BJ (cell line): ENCODE results near the gene SMYD3. TPM values are rescaled to one million over a fixed set of nuclear protein-coding genes. Genes with fewer than 3 reads are reported as not detected.
"Not testable (repeated sequence)": the region's sequence is repeated elsewhere in the genome, so short reads cannot be mapped to it uniquely, and the experiment has no call there.

ENCODE experiments used
- CTCF ChIA-PET: fragments of 350-600 bp; formaldehyde crosslinking; extraction: SDS; loops from one replicate; lab custom pipeline; 2021; ENCODE audit warnings: antibody characterized with exemption, inconsistent platforms; lab: Yijun Ruan, JAX
- POLR2A ChIA-PET: fragments of 300-600 bp; sonication (Branson Sonifier 250); formaldehyde crosslinking; extraction: SDS; loops from one replicate; lab custom pipeline; 2021; ENCODE audit warnings: antibody characterized with exemption; lab: Charles Lee
- DNase-seq: peaks from one replicate; pipeline ENCODE4 v3.0.0-alpha.2; 2011; ENCODE audit warnings: low read depth
- H3K27me3 ChIP-seq: 2 replicates; pipeline ENCODE4 v1.6.0; 2011; ENCODE audit warnings: low read length; ENCODE audit not compliant: control insufficient read depth, insufficient read depth
- H3K36me3 ChIP-seq: 2 replicates; pipeline ENCODE4 v1.5.1; 2011; ENCODE audit warnings: low read length; ENCODE audit not compliant: control insufficient read depth, insufficient read depth
- H3K4me3 ChIP-seq: 2 replicates; pipeline ENCODE4 v1.5.1; 2011; ENCODE audit warnings: low read depth, mild to moderate bottlenecking, control low read depth, low read length
- polyA plus RNA-seq: library from polyadenylated mRNA; depleted of rRNA; stranded (reverse); fragments of >200 nt; gene quantifications from 2 replicates; pipeline ENCODE4 v1.2.3, GENCODE V29; 2011
- TF ChIP-seq, protein P1 (sequence below): IDR thresholded peaks from 2 replicates; pipeline ENCODE4 v1.5.1; 2011; ENCODE audit warnings: low read depth, mild to moderate bottlenecking, control low read depth, inconsistent platforms, low read length, moderate library complexity; ENCODE audit not compliant: insufficient read depth

The SMYD3 gene
- polyA plus RNA-seq, 1 experiment: 26.1 TPM

DNA sequence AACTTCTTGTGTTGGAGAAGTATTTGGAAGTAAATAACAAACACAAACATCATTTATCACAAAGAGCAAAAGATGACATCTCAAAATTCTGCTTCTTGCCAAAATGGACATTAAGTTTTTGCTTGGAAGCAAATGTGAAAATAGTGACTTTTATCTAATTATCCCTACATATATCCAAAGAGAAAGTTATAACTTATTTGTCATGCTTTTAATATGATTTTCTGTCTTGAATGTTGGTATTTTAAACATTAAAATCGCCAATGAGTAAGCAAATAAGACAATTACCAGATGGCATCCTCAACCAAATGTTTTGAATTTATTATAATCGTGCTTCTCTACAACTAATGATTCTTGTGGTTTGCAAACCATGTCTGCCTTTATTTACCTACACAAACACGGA, 758.0 kb downstream of the SMYD3 start:
- H3K27me3 ChIP-seq: no peaks in the 10 kb centered on the region
- TF ChIP-seq, protein P1, sequence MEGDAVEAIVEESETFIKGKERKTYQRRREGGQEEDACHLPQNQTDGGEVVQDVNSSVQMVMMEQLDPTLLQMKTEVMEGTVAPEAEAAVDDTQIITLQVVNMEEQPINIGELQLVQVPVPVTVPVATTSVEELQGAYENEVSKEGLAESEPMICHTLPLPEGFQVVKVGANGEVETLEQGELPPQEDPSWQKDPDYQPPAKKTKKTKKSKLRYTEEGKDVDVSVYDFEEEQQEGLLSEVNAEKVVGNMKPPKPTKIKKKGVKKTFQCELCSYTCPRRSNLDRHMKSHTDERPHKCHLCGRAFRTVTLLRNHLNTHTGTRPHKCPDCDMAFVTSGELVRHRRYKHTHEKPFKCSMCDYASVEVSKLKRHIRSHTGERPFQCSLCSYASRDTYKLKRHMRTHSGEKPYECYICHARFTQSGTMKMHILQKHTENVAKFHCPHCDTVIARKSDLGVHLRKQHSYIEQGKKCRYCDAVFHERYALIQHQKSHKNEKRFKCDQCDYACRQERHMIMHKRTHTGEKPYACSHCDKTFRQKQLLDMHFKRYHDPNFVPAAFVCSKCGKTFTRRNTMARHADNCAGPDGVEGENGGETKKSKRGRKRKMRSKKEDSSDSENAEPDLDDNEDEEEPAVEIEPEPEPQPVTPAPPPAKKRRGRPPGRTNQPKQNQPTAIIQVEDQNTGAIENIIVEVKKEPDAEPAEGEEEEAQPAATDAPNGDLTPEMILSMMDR: no peak
- H3K36me3 ChIP-seq: no peaks in the 10 kb centered on the region
- POLR2A ChIA-PET: no interaction called here
- no peak for DNase-seq
- CTCF ChIA-PET: no interaction called here
- H3K4me3 ChIP-seq: no peak overlapping the region

DNA sequence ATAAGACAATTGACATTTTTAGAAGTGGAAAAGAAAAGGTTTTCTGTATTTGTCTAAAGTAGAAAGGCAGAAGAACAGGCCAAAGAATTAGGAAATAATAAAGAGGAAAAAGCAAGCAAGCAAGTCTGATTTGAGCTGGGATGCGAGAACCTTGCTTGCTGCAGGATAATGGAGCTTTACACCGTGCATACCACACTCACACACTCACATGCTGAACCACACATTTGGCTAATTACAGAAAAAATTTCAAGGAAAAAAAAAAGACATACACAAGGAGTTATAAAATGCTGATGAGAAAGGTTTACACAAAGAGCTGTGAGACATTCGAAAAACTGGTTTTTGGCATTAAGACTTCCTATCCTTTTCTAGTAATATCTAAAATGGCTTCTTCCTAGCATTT, 758.4 kb downstream of the SMYD3 start:
- no peak for DNase-seq
- TF ChIP-seq, protein P1: no peak
- Histone ChIP-seq H3K4me3 (no peak overlapping the region), H3K36me3 (no peaks in the 10 kb centered on the region), H3K27me3 (no peaks in the 10 kb centered on the region)
- CTCF ChIA-PET: interaction anchor here (0.8 kb wide), 1 partner anchor 33 kb away, joined by 3 read pairs; no protein-coding TSS in a partner anchor
- POLR2A ChIA-PET: no interaction called here

DNA sequence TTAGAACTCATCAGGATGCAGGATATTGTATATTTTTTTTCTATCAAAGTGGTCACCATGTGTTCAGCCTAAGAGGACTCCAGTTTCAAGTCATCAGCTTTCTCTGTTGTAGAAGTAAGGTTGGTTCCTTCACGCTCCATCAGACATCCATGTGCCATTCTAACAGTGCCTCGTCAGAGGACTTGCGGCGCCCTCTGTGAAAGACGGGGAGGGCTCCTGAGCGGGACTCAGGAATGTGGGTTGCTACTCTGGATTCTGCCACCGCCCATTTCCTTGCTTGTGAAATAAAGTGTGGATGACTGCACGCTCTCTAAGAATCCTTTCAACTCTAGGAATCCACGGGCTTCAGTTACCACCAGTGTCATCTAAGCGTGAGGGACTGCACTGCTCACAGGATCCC, 758.8 kb downstream of the SMYD3 start:
- POLR2A ChIA-PET: no interaction called here
- H3K4me3 ChIP-seq: no peak overlapping the region
- DNase-seq: no peak
- CTCF ChIA-PET: interaction anchor here (0.8 kb wide), 1 partner anchor 32 kb away, joined by 3 read pairs; no protein-coding TSS in a partner anchor
- H3K36me3 ChIP-seq: no peaks in the 10 kb centered on the region
- TF ChIP-seq, protein P1: no peak
- no peaks in the 10 kb centered on the region for H3K27me3 ChIP-seq

DNA sequence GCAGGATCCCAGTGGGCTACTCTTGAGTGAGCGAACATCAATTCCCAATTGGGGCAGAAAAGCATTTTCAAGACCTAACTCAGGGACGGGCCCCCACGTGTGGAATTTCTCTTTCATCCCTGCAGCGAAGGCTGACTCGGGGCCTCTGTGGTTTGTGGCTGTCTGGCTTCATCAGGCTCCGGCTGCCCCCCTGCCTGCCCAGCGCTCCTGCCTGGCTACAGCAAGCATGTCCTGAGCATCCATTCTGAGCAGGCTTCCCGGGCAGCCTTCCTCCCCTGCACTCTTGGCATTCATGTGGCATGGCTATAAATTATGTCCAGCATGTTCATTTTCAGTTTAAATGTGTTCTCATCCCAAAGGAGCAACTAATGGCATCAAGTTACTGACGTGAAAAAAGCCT, 764.2 kb downstream of the SMYD3 start:
- Histone ChIP-seq H3K27me3 (no peaks in the 10 kb centered on the region), H3K4me3 (no peak overlapping the region), H3K36me3 (no peaks in the 10 kb centered on the region)
- ChIA-PET POLR2A (no interaction called here), CTCF (no interaction called here)
- TF ChIP-seq, protein P1: no peak
- no peak for DNase-seq

DNA sequence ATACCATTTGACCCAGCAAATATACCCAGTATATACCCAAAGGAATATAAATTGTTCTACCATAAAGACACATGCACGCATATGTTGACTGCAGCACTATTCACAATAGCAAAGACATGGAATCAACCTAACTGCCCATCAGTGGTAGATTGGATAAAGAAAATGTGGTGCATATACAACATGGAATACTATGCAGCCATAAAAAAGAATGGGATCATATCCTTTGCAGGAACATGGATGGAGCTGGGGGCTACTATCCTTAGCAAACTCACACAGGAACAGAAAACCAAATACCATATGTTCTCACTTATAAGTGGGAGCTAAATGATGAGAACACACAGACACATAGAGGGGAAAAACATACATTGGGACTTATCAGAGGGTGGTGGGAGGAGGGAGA, 766.7 kb downstream of the SMYD3 start:
- CTCF ChIA-PET, DNase-seq, H3K27me3 ChIP-seq, POLR2A ChIA-PET, H3K4me3 ChIP-seq, H3K36me3 ChIP-seq: not testable (repeated sequence)

DNA sequence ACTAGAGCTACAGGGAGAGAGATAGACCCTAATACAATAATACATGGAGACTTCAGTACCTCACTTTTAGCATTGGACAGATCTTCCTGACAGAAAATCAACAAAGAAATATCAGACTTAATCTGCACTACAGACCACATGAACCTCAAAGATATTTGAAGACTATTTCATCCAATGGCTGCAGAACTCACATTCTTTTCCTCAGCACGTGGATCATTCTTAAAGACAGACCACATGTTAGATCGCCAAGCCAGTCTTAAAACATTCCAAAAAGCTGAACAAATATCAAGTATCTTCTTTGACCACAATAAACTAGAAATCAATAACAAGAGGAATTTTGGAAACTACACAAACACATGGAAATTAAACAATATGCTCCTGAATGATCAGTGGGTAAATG, 776.3 kb downstream of the SMYD3 start:
- DNase-seq: no peak
- no peaks in the 10 kb centered on the region for H3K36me3 ChIP-seq
- TF ChIP-seq, protein P1: no peak
- ChIA-PET POLR2A (no interaction called here), CTCF (no interaction called here)
- no peaks in the 10 kb centered on the region for H3K27me3 ChIP-seq
- no peak overlapping the region for H3K4me3 ChIP-seq

DNA sequence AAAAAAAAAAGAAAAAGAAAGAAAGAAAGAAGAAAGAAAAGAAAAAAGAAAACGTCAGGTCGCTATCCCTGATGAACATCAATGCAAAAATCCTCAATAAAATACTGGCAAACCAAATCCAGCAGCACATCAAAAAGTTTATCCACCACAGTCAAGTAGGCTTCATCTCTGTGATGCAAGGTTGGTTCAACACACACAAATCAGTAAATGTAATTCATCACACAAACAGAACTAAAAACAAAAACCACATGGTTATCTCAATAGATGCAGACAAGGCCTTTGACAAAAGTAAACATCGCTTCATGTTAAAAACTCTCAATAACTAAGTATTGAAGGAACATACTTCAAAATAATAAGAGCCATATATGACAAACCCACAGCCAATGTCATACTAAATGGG, 779.0 kb downstream of the SMYD3 start:
- CTCF ChIA-PET, H3K27me3 ChIP-seq, H3K36me3 ChIP-seq, POLR2A ChIA-PET, H3K4me3 ChIP-seq, DNase-seq: not testable (repeated sequence)
